ENCODE measurements around the gene PHYHD1.
"Not testable (repeated sequence)": the region's sequence is repeated elsewhere in the genome, so short reads cannot be mapped to it uniquely, and the experiment has no call there.

Gene PHYHD1

DNA sequence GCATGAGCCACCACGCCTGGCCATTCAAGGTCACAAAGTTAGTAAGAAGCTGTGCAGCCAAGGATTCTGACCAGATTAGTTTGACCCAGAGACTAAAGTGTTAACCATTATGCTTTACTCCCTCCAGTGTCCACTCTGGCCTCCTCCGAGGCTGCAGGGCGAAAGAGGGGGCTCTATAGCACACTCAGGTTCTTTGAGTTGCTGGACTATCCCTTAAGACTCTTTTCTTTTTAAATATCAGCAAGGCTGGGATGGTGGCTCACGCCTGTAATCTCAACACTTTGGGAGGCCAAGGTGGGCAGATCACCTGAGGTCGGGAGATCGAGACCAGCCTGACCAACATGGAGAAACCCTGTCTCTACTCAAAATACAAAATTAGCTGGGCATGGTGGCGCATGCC lies 24.2 kb downstream of the PHYHD1 start:
- in situ Hi-C loops (cut with HindIII; ENCODE audit: low pct_ligation_motif_present, low pct_unique_long_range_greater_than_20kb, low sequenced_read_pairs); DNase-seq: not testable (repeated sequence)

DNA sequence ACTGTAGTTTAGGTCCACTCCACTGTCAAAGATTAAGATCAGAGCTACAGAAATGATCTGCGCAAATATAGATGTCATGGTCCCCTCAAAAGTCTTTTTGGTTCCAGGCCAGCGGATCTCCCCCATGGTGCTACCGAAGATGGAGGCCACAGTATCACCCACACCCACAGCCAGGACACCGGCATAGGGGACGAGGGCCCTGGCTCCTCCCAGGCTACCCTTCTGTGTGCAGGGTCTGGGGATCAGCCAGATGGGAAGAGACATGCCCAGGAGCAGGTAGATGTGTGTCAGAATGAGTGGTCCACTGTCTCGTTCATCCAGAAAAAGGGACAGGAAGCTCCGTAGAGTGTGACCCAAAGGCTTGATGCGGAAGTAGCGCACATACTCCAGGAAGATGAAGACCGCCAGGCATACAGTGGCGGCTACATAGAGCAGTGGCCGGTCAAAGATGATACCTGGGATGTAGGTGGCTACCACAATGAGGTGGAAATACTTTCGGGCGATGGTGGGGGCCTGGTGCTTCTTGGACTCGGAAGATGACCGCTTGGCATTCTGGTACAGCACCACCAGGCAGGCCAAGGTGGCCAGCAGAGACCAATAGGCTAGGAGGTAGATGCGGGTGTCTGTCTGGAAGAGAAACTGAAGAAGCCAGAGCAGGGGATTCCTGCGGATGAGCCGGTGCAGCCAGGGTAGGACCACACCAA lies 25.2 kb downstream of the PHYHD1 start:
- no peak for DNase-seq
- in situ Hi-C loops (cut with HindIII; ENCODE audit: low pct_ligation_motif_present, low pct_unique_long_range_greater_than_20kb, low sequenced_read_pairs): no loop called here

DNA sequence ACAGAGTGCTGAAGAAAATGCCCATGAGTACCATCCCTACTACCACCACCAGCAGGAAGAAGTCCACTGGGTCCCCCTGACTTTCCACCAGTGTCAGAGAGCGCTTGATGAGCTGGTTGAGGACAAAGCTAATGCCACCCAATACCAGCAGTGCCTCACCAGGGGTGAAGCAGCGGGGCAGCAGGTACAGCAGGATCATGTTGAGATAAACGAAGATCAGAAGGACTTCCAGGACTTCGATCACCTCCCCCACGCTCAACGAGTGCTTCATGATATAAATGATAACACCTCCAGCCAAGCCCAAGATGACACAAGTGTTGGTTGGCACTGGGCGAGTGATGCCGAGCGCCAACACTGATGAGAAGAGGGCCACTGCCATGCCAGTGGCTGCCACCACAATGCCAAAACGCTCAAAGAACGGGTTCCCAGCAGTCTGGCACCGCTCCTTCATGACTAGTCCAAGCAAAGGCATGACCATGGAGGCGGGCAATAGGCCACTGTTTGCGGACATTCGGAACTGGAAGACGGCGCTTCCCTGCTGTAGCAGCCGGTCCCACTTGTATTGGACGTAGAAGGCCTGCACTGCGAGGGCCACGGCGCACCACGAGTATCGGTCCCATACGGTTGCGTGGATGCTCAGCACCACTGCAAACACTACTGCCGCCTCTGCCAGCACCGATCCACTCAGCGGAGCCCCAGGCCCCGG lies 25.9 kb downstream of the PHYHD1 start:
- DNase-seq: peak; percentile 12
- in situ Hi-C loops (cut with HindIII; ENCODE audit: low pct_ligation_motif_present, low pct_unique_long_range_greater_than_20kb, low sequenced_read_pairs): no loop called here

DNA sequence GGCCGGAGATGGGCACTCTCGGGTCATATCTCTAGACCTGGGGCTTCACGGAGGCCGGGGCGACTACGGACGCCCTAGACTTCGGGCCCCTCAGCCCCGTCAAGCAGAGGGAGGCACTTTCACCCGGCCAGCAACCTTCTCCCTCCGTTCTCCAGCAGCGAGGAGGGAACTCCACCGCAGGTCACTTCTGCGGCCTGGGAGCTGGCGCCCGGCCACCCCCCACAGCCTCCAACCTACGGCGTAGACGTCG lies 26.4 kb downstream of the PHYHD1 start:
- no peak for DNase-seq
- in situ Hi-C loops (cut with HindIII; ENCODE audit: low pct_ligation_motif_present, low pct_unique_long_range_greater_than_20kb, low sequenced_read_pairs): no loop called here

DNA sequence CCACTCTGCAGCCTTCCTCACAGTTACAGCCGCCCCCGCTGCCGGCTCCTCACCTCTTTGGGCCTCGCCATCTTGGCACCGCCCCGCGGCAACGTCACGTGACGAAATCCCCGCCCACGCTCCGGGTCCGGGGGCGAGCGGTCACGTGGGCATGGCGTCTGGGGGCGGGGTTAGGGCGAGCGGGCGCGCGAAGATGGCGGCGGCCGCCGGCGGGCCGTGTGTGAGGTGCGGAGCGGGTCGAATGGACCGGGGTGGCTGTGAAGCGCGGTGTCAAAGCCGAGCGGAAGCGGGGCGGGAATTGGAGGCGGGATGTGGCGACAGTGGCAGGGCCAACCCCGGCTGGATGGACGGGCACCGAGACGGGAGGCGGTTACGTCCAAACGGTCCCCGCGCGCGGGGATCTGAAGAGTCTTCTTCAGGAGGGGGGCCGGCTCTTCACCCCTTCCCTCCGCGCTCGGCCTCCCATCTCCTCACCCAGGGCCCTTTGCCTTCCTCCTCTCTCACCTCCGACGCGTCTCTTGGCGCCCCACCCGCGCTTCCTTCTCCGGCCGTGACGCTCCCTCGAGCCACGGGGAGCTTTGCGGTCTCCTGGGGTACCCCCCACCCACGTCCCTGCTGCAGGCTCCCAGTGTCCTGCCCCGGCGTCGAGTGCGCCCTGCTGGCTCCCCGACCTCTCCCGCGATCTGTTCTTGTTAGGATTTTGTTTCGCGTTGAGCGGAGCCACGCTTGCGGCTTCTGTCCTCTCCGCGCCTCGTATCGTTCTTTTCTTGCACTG lies 26.9 kb downstream of the PHYHD1 start, which contains the start of the genes DOLK and NUP188:
TSS of gene DOLK (minus strand) at position 77 of the 775 bp plus-strand sequence. CDS start 300 bp downstream, outside the sequence.
TSS of gene NUP188 (plus strand) at position 173 of the 775 bp plus-strand sequence. CDS start at position 194, 21 bp downstream.
- in situ Hi-C loops (cut with HindIII; ENCODE audit: low pct_ligation_motif_present, low pct_unique_long_range_greater_than_20kb, low sequenced_read_pairs): no loop called here
- peak; percentile 90 for DNase-seq

DNA sequence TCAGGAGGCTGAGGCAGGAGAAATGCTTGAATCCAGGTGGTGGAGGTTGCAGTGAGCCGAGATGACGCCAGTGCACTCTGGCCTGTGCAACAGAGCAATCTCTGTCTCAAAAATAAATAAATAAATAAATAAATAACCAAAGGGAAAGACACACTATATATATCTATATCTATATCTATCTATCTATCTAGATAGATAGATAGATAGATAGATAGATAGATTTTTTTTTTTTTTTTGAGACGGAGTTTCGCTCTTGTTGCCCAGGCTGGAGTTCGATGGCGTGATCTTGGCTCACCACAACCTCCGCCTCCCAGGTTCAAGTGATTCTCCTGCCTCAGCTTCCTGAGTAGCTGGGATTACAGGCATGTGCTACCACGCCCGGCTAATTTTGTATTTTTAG lies 40.6 kb downstream of the PHYHD1 start:
- DNase-seq; in situ Hi-C loops (cut with HindIII; ENCODE audit: low pct_ligation_motif_present, low pct_unique_long_range_greater_than_20kb, low sequenced_read_pairs): not testable (repeated sequence)

DNA sequence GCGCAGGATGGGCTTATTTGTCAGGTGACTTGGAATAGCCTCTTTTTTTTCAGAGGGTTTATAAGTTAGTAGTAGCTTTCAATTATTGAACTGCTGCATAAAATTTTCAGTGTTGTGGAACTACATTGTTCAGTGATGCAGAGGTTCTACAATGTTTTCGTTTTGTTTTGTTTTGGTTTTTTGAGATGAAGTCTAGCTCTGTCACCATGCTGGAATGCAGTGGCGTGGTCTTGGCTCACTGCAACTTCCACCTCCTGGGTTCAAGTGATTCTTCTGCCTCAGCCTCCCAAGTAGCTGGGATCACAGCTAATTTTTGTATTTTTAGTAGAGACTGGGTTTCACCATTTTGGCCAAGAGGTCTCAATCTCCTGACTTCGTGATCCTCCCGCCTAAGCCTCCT lies 48.7 kb downstream of the PHYHD1 start:
- DNase-seq: peak; percentile 43
- in situ Hi-C loops (cut with HindIII; ENCODE audit: low pct_ligation_motif_present, low pct_unique_long_range_greater_than_20kb, low sequenced_read_pairs): no loop called here

DNA sequence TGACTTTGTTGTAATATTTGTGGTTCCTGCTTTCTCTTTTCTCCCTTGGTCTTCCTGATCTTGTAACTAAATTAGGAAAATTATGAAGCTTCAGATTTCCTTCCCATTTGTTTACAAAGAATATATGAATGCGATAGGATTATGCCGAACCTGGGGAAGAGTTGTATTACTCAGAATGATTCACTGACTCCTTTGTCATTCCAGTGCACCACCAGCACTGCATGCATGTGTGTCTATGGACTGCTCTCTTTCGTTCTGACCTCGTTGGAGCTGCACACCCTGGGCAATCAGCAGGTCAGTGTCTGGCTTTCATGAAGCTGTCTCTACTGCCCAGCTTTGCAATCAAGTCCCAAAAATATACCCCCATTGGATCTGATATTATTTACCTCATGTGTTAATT lies 52.2 kb downstream of the PHYHD1 start:
- in situ Hi-C loops (cut with HindIII; ENCODE audit: low pct_ligation_motif_present, low pct_unique_long_range_greater_than_20kb, low sequenced_read_pairs): no loop called here
- peak; percentile 35 for DNase-seq

DNA sequence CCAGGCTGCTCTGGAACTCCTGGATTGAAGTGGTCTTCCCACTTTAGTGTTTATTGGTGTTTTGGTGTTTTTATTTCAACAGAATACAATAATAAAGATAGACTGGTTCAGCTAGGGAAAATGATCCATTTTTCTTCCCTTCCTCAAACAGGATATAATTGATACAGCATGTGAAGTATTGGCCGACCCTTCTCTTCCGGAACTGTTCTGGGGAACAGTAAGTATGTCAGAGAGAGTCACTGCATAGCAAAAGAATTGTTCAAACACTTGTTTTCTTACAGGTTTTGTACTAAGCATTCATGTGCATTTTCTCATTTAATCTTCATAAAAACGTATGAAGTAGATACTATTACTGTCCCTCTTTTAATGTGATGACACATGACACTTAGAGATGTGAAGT lies 58.3 kb downstream of the PHYHD1 start:
- in situ Hi-C loops (cut with HindIII; ENCODE audit: low pct_ligation_motif_present, low pct_unique_long_range_greater_than_20kb, low sequenced_read_pairs): no loop called here
- no peak for DNase-seq

DNA sequence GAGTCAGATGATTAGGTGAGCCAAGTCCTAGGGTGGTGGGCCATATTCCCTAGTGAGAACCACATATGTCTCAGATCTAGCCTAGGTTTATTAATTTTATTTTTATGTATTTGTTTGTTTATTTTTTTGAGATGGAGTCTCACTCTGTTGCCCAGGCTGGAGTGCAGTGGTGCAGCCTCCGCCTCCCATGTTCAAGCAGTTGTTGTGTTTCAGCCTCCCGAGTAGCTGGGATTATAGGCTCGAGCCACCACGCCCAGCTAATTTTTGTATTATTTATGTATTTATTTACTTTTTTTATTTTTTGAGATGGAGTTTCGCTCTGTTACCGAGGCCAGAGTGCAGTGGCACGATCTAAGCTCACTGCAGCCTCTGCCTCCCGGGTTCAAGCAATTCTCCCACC lies 62.8 kb downstream of the PHYHD1 start:
- DNase-seq: no peak
- in situ Hi-C loops (cut with HindIII; ENCODE audit: low pct_ligation_motif_present, low pct_unique_long_range_greater_than_20kb, low sequenced_read_pairs): no loop called here

DNA sequence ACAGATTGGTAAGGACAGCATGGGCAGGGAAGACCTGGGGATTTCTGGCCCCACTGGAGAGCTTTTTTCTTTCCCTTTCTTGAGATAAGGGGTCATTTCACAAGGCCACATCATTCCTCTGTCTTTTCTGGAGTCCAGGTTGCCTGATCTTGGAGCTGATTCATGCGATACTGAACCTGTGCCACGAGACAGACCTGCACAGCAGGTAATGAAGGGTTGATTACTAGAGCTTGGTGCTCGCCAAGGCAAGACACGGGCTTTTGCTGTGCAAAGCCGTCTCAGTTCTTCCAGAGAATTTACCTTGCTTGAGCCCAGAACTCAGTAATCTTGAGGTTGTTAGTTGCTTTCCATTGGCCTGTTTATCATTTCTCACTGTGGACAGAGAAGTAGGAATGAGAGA lies 65.9 kb downstream of the PHYHD1 start:
- no peak for DNase-seq
- in situ Hi-C loops (cut with HindIII; ENCODE audit: low pct_ligation_motif_present, low pct_unique_long_range_greater_than_20kb, low sequenced_read_pairs): no loop called here

DNA sequence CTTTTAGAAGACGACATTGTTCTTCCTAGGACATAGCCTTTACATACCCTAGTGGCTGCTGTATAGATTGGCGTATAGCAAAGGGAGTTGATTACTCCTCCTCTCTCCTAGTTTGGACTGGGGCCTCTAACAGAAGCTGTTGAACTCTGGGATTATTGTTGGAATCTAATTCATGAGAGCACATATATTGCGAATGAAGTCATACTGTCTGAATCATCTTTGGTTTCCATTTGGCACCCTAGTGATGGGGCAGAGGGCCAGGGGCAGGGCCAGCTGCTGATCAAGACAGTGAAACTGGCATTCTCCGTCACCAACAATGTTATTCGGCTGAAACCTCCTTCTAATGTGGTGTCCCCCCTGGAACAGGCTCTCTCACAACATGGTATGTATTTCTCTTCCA lies 67.0 kb downstream of the PHYHD1 start:
- in situ Hi-C loops (cut with HindIII; ENCODE audit: low pct_ligation_motif_present, low pct_unique_long_range_greater_than_20kb, low sequenced_read_pairs): no loop called here
- DNase-seq: peak; percentile 86
